HEK293 (cell line): Measurements from ENCODE around the gene TRIM23.

Experiments
- CTCF ChIA-PET: fragments of 350-600 bp; formaldehyde crosslinking; extraction: SDS; loops from one replicate; lab custom pipeline; 2021; ENCODE audit warnings: antibody characterized with exemption; lab: Yijun Ruan, JAX
- POLR2A ChIA-PET: fragments of 300-600 bp; formaldehyde crosslinking; extraction: SDS; loops from one replicate; lab custom pipeline; 2020; ENCODE audit warnings: antibody characterized with exemption, inconsistent platforms; lab: Yijun Ruan, JAX
- H3K27ac ChIP-seq: fragments of 200-500 bp; sonication (Bioruptor generic); 2 replicates; pipeline ENCODE4 v1.5.1; 2014; ENCODE audit warnings: low read depth, low read length, control low read depth, inconsistent platforms; ENCODE audit errors: extremely low read depth
- H3K36me3 ChIP-seq, 2 experiments: fragments of 200-500 bp in 1 of 2; sonication (Bioruptor generic) in 1 of 2; 1 replicate in 1 of 2; 2 replicates in 1 of 2; pipeline ENCODE4 v1.5.1; 2014 to 2017; ENCODE audit warnings: inconsistent platforms in 2 of 2, low read length in 2 of 2; ENCODE audit not compliant: control insufficient read depth in 2 of 2, insufficient read depth in 1 of 2
- H3K4me1 ChIP-seq: fragments of 200-500 bp; sonication (Bioruptor generic); 2 replicates; pipeline ENCODE4 v1.5.1; 2014; ENCODE audit warnings: mild to moderate bottlenecking, low read length, inconsistent platforms; ENCODE audit not compliant: control insufficient read depth, insufficient read depth
- H3K4me3 ChIP-seq: 2 replicates; pipeline ENCODE4 v1.5.1; 2011; ENCODE audit warnings: low read depth, mild to moderate bottlenecking, control low read depth, low read length, moderate library complexity
- H3K9me3 ChIP-seq: fragments of 200-500 bp; sonication (Bioruptor generic); 2 replicates; pipeline ENCODE4 v1.5.1; 2014; ENCODE audit warnings: low read depth, low read length, inconsistent platforms; ENCODE audit not compliant: control insufficient read depth, insufficient read depth
- ELK4 ChIP-seq: IDR thresholded peaks from 2 replicates; pipeline ENCODE4 v1.6.1; 2011; ENCODE audit warnings: mild to moderate bottlenecking, low read depth, low read length, borderline replicate concordance
- GLI2 ChIP-seq: fragments of 450-650 bp; formaldehyde crosslinking; IDR thresholded peaks from 2 replicates; pipeline ENCODE4; 2017; ENCODE audit warnings: missing biosample characterization, missing genetic modification characterization, low read depth, borderline replicate concordance
- PRDM2 ChIP-seq: fragments of 450-650 bp; formaldehyde crosslinking; IDR thresholded peaks from 2 replicates; pipeline ENCODE4 v1.5.1; 2016; ENCODE audit warnings: missing biosample characterization, missing genetic modification characterization, borderline replicate concordance
- PRDM6 ChIP-seq: fragments of 450-650 bp; formaldehyde crosslinking; IDR thresholded peaks from 2 replicates; pipeline ENCODE4 v1.5.1; 2017; ENCODE audit warnings: missing biosample characterization, missing genetic modification characterization
- TCF7L2 ChIP-seq: IDR thresholded peaks from 2 replicates; pipeline ENCODE4 v1.6.1; 2011; ENCODE audit warnings: low read depth, mild to moderate bottlenecking, inconsistent platforms, low read length, moderate library complexity, borderline replicate concordance
- ZBTB21 ChIP-seq: fragments of 450-650 bp; formaldehyde crosslinking; IDR thresholded peaks from 2 replicates; pipeline ENCODE4 v1.5.1; 2017; ENCODE audit warnings: missing biosample characterization, missing genetic modification characterization
- ZNF138 ChIP-seq: fragments of 450-650 bp; formaldehyde crosslinking; IDR thresholded peaks from 2 replicates; pipeline ENCODE4 v1.5.1; 2016; ENCODE audit warnings: missing biosample characterization, missing genetic modification characterization, borderline replicate concordance
- ZNF146 ChIP-seq: fragments of 450-650 bp; formaldehyde crosslinking; IDR thresholded peaks from 2 replicates; pipeline ENCODE4 v1.5.1; 2016; ENCODE audit warnings: missing biosample characterization, missing genetic modification characterization
- ZNF221 ChIP-seq: fragments of 450-650 bp; formaldehyde crosslinking; IDR thresholded peaks from 2 replicates; pipeline ENCODE4 v1.5.1; 2017; ENCODE audit warnings: missing biosample characterization, missing genetic modification characterization, borderline replicate concordance
- ZNF335 ChIP-seq: fragments of 450-650 bp; formaldehyde crosslinking; conservative IDR thresholded peaks from 2 replicates; pipeline ENCODE4 v1.5.1; 2016; ENCODE audit warnings: missing biosample characterization, missing genetic modification characterization
- ZNF518A ChIP-seq: fragments of 450-650 bp; formaldehyde crosslinking; conservative IDR thresholded peaks from 2 replicates; pipeline ENCODE4 v1.5.1; 2016; ENCODE audit warnings: low read depth, missing biosample characterization, missing genetic modification characterization
- ZNF670 ChIP-seq: fragments of 450-650 bp; formaldehyde crosslinking; IDR thresholded peaks from 2 replicates; pipeline ENCODE4 v1.5.1; 2016; ENCODE audit warnings: missing biosample characterization, missing genetic modification characterization, low read depth
- ZSCAN30 ChIP-seq: fragments of 450-650 bp; IDR thresholded peaks from 2 replicates; pipeline ENCODE4 v1.5.1; 2018; ENCODE audit warnings: missing biosample characterization, mild to moderate bottlenecking, missing genetic modification characterization, moderate library complexity

Gene TRIM23

GRCh38 chr5:65630981-65631380 lies 6.8 kb upstream of the TRIM23 start:
- TF ChIP-seq ZNF335 (tag by site-specific recombination): no peak
- TF ChIP-seq ZNF518A: no peak
- no peak for TF ChIP-seq GLI2 (tag by site-specific recombination)
- no peak for TF ChIP-seq ZNF146
- TF ChIP-seq PRDM6 (tag by site-specific recombination): no peak
- no peak for TF ChIP-seq ZNF138
- TF ChIP-seq ZBTB21: no peak
- no peak for TF ChIP-seq ZNF221 (tag by site-specific recombination)
- no peak for TF ChIP-seq ZSCAN30 (tag by site-specific recombination)
- TF ChIP-seq PRDM2: no peak
- no peak for TF ChIP-seq ELK4
- no peak for TF ChIP-seq TCF7L2
- no peak for TF ChIP-seq ZNF670 (tag by site-specific recombination)
- TF ChIP-seq, all 188 proteins: peak for 0
- Histone ChIP-seq H3K4me3 (no peak overlapping the region), H3K4me1 (no peaks in the 10 kb centered on the region), H3K36me3 (peaks cover 6 to 16% of the 10 kb centered on the region in 2 experiments), H3K9me3 (no peaks in the 10 kb centered on the region), H3K27ac (no peak overlapping the region)
- ChIA-PET CTCF (interaction anchor here (0.6 kb wide), 1 partner anchor 61 kb away, joined by 3 read pairs; no protein-coding TSS in a partner anchor), POLR2A (no interaction called here)
